T-helper 2 cell treated with Interferon-gamma antibody and Interleukin-4, amounts not matched to agents 5 μg/mL and 100 μg/mL, for 36 hours (primary cell): ENCODE measurements around the gene TBL1X.
A peak's percentile ranks its signal among the peaks of the same experiment; 100 is the strongest.

Experiments used
- DNase-seq: peaks from one replicate; pipeline ENCODE4 v3.0.0; 2021; ENCODE audit warnings: low spot score
- H3K27ac Mint-ChIP-seq: one replicate; pipeline ENCODE4 v1.8.0; 2021; ENCODE audit warnings: mild to moderate bottlenecking, mixed read lengths
- H3K27me3 Mint-ChIP-seq: one replicate; pipeline ENCODE4 v1.8.0; 2021; ENCODE audit warnings: low read depth, mixed read lengths
- H3K36me3 Mint-ChIP-seq: one replicate; pipeline ENCODE4 v1.8.0; 2021; ENCODE audit warnings: low read depth, mixed read lengths
- H3K4me1 Mint-ChIP-seq: one replicate; pipeline ENCODE4 v1.8.0; 2021; ENCODE audit warnings: low read depth, mixed read lengths
- H3K4me3 Mint-ChIP-seq: one replicate; pipeline ENCODE4 v1.8.0; 2022; ENCODE audit warnings: mild to moderate bottlenecking, moderate library complexity, mixed read lengths
- H3K9me3 Mint-ChIP-seq: one replicate; pipeline ENCODE4 v1.8.0; 2021; ENCODE audit warnings: mixed read lengths

The TBL1X gene

DNA sequence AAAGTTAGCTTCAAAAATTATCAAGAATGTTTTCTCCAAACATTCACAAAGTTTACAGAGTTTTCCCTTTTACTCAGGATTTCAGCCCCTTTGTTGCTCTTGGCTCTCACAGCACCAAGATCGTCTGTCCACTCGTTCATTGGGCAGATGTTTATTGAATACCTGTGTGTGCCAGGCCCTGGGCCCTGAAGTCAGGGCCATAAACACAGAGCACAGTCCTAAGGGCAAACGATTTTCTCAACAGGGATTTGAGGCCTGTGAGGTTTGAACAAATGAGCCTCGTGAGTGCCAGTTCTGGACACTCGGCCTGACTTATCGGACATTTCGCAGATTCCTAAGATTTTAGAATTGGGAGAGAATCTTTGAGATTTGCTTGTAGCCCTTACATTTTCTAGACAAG lies 142.1 kb downstream of the TBL1X start:
- Mint-ChIP-seq H3K27me3 (no peaks in the 10 kb centered on the region), H3K4me3 (no peak overlapping the region), H3K36me3 (peaks cover 4% of the 10 kb centered on the region), H3K4me1 (no peaks in the 10 kb centered on the region), H3K27ac (no peak overlapping the region), H3K9me3 (no peaks in the 10 kb centered on the region)
- no peak for DNase-seq

DNA sequence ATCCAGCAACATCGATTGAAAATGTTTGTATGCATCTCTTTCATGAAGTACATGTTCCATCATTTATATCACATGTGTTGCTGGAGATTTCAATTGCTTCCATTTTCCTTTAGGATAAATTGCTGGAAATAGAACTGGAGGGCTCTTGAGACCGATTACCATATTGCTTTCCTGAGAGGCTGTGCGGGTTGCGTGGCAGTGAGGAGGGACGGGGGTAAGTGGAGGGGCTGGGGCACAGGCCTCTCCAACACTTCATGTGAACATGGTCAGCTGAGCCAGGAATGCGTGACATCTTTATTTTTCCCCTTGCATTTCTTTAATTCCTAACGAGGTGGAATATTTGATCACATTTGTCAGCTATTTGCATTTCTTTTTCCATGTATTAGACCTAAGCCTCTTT lies 144.6 kb downstream of the TBL1X start:
- Mint-ChIP-seq H3K4me3 (no peak overlapping the region), H3K4me1 (no peaks in the 10 kb centered on the region), H3K9me3 (no peaks in the 10 kb centered on the region), H3K27ac (no peak overlapping the region), H3K27me3 (no peaks in the 10 kb centered on the region), H3K36me3 (no peaks in the 10 kb centered on the region)
- DNase-seq = no peak

DNA sequence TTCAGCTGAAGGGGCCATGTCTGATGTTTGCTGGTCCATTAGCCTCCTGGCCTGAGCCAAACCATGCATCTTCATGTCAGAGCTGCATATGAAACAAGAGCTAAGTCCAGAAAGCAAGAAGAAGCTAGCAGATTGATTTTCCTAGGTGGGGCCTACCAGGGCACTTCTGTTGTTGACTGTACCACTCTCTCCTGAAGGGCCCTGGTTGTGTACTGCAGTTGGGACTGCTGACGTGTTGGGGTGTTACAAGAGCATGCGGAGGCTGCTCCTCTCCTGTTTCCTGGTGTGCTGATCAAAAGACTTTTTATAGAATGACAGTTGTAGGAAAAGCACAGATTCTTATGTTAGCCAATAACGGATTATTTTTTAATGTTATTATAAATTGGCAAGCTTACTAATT lies 145.1 kb downstream of the TBL1X start:
- Mint-ChIP-seq H3K4me3 (no peak overlapping the region), H3K4me1 (no peaks in the 10 kb centered on the region), H3K9me3 (no peaks in the 10 kb centered on the region), H3K27me3 (no peaks in the 10 kb centered on the region), H3K36me3 (no peaks in the 10 kb centered on the region), H3K27ac (no peak overlapping the region)
- DNase-seq = no peak

DNA sequence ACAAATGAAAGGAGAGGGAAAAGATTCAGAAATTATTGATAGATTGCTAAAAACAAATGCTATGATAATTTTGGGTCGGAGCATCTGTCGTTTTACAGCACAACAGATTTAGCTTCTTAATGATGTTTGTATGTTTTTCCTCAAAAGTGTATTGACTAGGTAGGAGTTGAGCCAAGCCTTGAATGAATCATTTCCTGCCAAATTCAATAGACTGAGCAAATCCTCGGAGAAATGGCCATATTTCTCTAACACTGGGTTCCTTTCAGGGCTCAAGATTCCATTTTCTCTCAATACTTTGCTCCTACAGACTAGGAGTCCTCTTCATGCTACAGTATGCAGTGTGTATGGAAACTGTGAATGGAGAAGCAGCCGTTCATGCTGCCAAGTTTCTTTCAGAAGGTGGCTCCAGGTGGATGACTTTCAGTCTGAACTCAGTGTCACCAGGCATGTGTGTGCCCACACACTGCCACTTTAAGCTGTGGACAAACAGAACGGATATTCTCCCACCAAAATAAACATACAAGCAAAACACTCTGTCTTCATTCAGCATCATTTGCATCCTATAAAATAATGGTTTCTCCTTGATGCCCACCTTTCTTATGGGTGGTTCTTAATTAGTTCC lies 146.0 kb downstream of the TBL1X start:
- Mint-ChIP-seq H3K9me3 (no peaks in the 10 kb centered on the region), H3K36me3 (peaks cover 1% of the 10 kb centered on the region), H3K27ac (no peak overlapping the region), H3K27me3 (no peaks in the 10 kb centered on the region), H3K4me3 (no peak overlapping the region), H3K4me1 (no peaks in the 10 kb centered on the region)
- DNase-seq = no peak

DNA sequence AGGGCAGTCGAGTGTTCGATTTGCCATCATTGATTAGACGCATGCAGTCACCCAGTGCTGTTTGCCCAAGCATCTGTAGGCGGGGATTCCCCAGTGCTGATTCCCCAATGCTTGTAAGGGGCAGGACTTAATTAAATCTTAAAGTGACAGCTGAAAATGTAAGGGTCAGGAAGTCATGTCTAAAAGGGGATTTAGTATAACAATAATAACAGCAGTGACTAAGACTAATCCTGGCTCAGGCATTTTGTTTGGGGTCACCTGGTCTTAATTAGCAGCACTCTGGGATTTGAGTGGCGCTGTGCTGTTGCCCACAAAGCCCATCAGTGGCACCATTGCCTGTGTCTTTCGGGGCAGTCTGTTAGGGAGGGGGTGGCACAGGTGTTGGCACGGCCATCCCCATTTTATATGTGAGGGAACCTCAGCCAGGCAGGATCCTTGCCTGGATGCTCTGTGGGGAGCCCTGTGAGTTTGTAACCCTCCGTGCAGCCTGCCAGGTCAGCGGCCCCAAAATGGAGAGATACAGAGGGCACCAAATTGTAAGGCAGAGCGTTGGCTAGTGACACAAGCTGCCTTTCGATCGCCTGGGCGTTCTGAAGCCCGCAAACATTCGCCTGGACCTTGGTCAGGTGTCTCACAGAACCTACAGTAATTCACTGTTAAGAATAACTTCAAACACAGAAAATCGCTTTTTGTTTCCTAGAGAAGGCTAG lies 146.7 kb downstream of the TBL1X start:
- no peak overlapping the region for H3K4me3 Mint-ChIP-seq
- no peaks in the 10 kb centered on the region for H3K9me3 Mint-ChIP-seq
- H3K27ac Mint-ChIP-seq = no peak overlapping the region
- no peaks in the 10 kb centered on the region for H3K27me3 Mint-ChIP-seq
- H3K4me1 Mint-ChIP-seq = no peaks in the 10 kb centered on the region
- peaks cover 1% of the 10 kb centered on the region for H3K36me3 Mint-ChIP-seq
- DNase-seq = no peak

DNA sequence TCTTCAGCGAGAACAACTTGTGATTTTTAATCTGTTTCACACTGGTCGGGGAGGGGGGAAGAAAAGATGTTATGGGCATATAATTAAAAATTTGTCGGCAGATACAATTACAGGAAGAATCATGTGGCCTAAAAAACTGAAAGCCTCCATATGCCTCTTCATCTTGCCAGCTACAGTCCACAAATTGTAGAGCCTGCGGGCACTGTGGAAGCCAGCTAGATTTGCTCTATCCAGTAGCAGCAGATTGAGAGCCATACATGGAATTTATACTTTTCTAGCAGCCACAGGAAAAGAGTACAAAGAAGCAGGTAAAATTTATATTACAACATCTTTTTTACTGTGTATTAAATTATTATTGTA lies 147.3 kb downstream of the TBL1X start:
- no peaks in the 10 kb centered on the region for H3K27me3 Mint-ChIP-seq
- H3K36me3 Mint-ChIP-seq = peaks cover 1% of the 10 kb centered on the region
- H3K9me3 Mint-ChIP-seq = no peaks in the 10 kb centered on the region
- H3K4me3 Mint-ChIP-seq = no peak overlapping the region
- H3K27ac Mint-ChIP-seq = no peak overlapping the region
- DNase-seq = no peak
- no peaks in the 10 kb centered on the region for H3K4me1 Mint-ChIP-seq

DNA sequence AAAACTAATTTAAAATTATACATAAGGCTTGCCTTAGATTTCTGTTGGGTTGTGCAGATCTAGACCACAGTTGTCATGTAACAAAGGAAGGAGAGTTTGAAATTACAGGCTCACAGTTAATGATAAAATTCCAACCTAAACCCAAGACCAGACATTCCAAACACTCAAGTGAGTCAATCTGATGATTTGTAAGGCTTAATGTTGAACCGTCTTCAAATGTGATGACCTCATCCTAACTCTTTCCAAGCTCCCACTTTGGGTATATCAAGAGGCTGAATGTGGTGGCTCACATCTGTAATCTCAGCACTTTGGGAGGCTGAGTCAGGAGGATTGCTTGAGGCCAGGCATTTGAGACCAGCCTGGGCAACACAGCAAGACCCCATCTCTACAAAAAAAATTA lies 149.2 kb downstream of the TBL1X start:
- Mint-ChIP-seq H3K4me1 (no peaks in the 10 kb centered on the region), H3K36me3 (peaks cover 5% of the 10 kb centered on the region), H3K27me3 (no peaks in the 10 kb centered on the region), H3K9me3 (no peaks in the 10 kb centered on the region), H3K4me3 (no peak overlapping the region), H3K27ac (no peak overlapping the region)
- DNase-seq = no peak

DNA sequence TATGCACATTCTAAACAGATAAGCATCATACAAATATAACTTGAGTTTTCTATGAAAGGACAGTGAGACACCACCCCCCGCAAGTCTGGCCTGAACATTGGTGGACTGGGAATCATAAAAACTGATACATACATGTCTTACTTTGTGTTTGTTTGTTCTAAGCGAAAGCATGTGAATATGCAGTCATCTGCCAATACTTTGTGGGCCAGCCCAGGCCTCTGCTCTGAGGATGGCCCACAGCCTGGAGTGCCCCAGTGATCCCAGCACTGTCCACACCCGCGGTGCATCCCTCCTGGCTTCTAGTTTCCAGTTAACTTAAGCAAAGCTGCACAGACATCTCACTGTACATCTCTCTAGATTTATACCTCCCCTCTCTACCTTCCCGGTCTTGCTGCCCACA lies 154.3 kb downstream of the TBL1X start:
- H3K27me3 Mint-ChIP-seq = no peaks in the 10 kb centered on the region
- peaks cover 6% of the 10 kb centered on the region for H3K4me1 Mint-ChIP-seq
- H3K36me3 Mint-ChIP-seq = peaks cover 10% of the 10 kb centered on the region
- no peak for DNase-seq
- no peaks in the 10 kb centered on the region for H3K9me3 Mint-ChIP-seq
- no peak overlapping the region for H3K27ac Mint-ChIP-seq
- no peak overlapping the region for H3K4me3 Mint-ChIP-seq

DNA sequence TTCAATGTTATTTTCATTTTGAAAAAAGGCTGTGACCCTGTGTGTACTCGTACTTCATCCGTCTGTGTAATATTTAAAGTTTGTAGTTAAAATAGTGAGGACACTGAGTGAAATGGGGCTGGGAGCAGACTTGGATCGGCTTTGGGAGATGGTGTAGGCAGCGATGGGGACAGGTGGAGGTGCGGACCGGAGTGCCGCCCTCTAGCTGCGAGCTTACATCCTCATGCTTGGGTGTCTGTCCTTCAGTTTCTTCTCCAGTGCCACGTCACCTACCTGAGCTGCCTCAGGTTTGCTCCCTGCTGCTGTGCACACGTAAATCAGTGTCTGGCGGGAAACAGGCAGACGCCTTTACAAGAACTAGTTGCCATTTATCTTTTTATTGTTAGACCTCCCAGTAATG lies 154.7 kb downstream of the TBL1X start:
- H3K4me1 Mint-ChIP-seq = peaks cover 8% of the 10 kb centered on the region

DNA sequence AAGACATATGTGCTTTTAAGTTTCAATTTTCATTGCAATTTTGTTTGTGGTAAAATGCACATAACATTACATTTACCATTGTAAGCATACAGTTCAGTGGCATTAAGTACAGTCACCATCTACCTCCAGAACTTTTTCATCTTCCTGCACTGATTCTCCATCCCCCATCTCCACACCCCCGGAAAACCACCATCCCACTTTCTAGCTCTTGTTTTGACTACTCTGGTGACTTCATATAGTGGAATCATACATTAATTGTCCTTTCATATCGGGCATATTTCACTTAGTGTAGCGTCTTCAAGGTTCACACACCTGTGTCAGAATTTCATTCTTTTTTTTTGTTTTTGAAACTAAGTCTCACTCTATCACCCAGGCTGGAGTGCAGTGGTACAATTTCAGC lies 157.3 kb downstream of the TBL1X start:
- Mint-ChIP-seq H3K27ac (no peak overlapping the region), H3K36me3 (peaks cover 9% of the 10 kb centered on the region)
- peak; percentile 32 for DNase-seq

More for the DNA sequence above, 154.7 kb downstream of the TBL1X start:
- H3K27me3 Mint-ChIP-seq = no peaks in the 10 kb centered on the region
- H3K9me3 Mint-ChIP-seq = no peaks in the 10 kb centered on the region
- peaks cover 10% of the 10 kb centered on the region for H3K36me3 Mint-ChIP-seq
- no peak for DNase-seq
- no peak overlapping the region for H3K4me3 Mint-ChIP-seq
- no peak overlapping the region for H3K27ac Mint-ChIP-seq

DNA sequence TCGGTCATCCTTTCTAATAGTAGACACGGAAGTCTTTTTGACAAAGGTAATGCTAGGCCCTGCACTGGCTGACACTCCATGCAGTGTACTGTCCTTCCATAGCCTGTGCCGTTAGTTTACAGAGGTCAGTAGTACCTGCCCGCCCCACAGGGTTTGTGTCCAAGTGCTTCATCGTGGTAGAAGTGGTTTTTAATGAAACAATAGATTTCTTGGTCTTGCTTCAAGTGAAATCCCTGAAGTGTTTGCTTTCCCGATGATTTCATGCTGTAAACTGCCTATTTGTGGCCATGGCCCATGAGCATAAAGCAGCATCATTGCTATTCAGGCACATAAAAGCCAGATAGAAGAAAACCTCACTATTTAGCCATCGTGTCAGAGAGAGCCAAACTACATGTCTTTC lies 161.5 kb downstream of the TBL1X start:
- H3K36me3 Mint-ChIP-seq = peaks cover 3% of the 10 kb centered on the region
- H3K4me1 Mint-ChIP-seq = peaks cover 10% of the 10 kb centered on the region
- no peak overlapping the region for H3K4me3 Mint-ChIP-seq

More for the DNA sequence above, 157.3 kb downstream of the TBL1X start:
- H3K4me1 Mint-ChIP-seq = peaks cover 10% of the 10 kb centered on the region
- H3K9me3 Mint-ChIP-seq = no peaks in the 10 kb centered on the region
- no peak overlapping the region for H3K4me3 Mint-ChIP-seq
- no peaks in the 10 kb centered on the region for H3K27me3 Mint-ChIP-seq

DNA sequence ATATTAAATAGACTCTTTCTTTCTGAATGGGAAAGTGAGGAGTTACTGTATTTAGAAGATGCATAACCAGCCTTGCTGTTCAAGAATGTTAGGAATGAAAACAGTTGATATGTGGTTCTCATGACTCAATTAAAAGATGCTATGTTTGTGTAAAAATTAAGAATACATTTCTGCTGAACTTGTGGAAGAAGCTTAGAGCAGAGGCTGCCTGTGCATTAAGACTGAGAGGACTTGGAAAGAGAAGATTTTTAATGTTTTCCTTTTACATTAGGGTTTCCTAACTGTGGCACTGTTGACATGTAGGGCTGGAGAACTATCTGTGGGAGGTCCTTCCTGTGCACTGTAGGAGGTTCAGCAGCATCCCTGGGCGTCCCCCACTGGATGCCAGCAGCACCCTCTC lies 163.1 kb downstream of the TBL1X start:
- no peak for DNase-seq
- no peaks in the 10 kb centered on the region for H3K27me3 Mint-ChIP-seq
- H3K4me3 Mint-ChIP-seq = no peak overlapping the region
- H3K36me3 Mint-ChIP-seq = no peaks in the 10 kb centered on the region
- H3K9me3 Mint-ChIP-seq = no peaks in the 10 kb centered on the region
- H3K4me1 Mint-ChIP-seq = peaks cover 7% of the 10 kb centered on the region
- no peak overlapping the region for H3K27ac Mint-ChIP-seq

More for the DNA sequence above, 161.5 kb downstream of the TBL1X start:
- DNase-seq = no peak
- no peaks in the 10 kb centered on the region for H3K9me3 Mint-ChIP-seq
- H3K27me3 Mint-ChIP-seq = no peaks in the 10 kb centered on the region
- H3K27ac Mint-ChIP-seq = no peak overlapping the region

DNA sequence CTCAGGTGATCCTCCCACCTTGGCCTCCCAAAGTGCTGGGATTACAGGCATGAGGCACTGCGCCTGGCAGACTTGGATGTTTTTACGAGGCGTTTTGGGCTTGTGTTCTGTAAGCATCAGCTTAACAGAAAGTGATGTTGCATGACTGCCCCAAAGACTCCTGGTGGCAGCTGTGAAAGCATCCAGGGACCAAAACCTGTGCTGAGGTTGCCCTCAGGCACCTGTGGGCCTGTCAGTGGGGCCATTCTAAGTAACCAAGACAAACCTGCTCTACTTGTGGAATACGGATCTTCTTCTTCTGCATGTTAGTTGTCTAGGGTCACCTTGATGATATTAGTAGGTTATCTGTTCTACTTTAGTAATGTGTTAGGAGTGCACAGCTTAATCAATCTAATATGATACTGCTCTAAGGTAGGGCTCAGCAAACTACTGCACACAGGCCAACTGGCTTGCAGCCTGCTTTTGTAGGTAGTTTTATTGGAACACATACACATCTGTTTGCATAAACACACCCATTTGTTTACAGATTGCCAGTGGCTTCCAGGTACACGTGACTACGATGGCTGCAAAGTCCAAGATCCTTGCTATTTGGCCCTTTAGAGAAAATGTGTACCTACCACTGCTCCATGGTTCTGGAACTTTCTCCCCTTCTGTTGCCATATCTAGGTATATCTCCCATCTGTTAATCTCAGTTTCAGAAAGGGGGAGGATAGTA lies 164.1 kb downstream of the TBL1X start:
- Mint-ChIP-seq H3K36me3 (no peaks in the 10 kb centered on the region), H3K27me3 (no peaks in the 10 kb centered on the region), H3K4me1 (peaks cover 7% of the 10 kb centered on the region), H3K4me3 (no peak overlapping the region), H3K27ac (no peak overlapping the region), H3K9me3 (no peaks in the 10 kb centered on the region)
- DNase-seq = no peak

DNA sequence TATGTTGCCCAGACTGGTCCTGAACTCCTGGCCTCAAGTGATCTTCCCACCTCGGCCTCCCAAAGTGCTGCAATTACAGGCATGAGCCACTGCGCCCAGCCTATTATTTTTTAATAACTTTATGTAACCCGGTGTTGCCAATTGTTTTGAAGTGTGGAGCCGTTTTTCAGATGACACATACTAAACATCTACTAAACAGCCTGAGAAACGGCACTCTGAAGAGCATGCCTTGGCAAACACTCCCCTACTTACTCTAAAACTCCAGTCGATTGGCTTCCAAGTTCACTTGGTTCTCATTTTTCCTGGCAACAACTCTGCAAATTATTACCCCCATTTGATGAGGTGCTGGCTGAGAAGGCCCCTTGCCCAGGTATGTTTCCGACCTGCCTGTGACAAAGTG lies 169.7 kb downstream of the TBL1X start:
- H3K27me3 Mint-ChIP-seq = no peaks in the 10 kb centered on the region
- H3K36me3 Mint-ChIP-seq = peaks cover 3% of the 10 kb centered on the region
- peaks cover 7% of the 10 kb centered on the region for H3K4me1 Mint-ChIP-seq
- no peaks in the 10 kb centered on the region for H3K9me3 Mint-ChIP-seq
- DNase-seq = no peak
- H3K4me3 Mint-ChIP-seq = no peak overlapping the region
- no peak overlapping the region for H3K27ac Mint-ChIP-seq
